Measurements from ENCODE around the gene SINHCAF. TPM values are rescaled to one million over a fixed set of nuclear protein-coding genes. Genes with fewer than 3 reads are reported as not detected.
"Not testable (repeated sequence)": the region's sequence is repeated elsewhere in the genome, so short reads cannot be mapped to it uniquely, and the experiment has no call there.

The SINHCAF gene
- total RNA-seq, 1 donor from 2014 or later: 130 TPM

GRCh38 chr12:31265722-31266121 is 60.2 kb downstream of the SINHCAF start:
- DNase-seq (ENCODE audit: low spot score): no peak

GRCh38 chr12:31263661-31264060 is 62.3 kb downstream of the SINHCAF start:
- no peak for DNase-seq (ENCODE audit: low spot score)

GRCh38 chr12:31261744-31262143 is 64.2 kb downstream of the SINHCAF start:
- DNase-seq (ENCODE audit: low spot score): no peak

GRCh38 chr12:31260840-31261239 is 65.1 kb downstream of the SINHCAF start:
- DNase-seq (ENCODE audit: low spot score): no peak

GRCh38 chr12:31259136-31259886 is 66.6 kb downstream of the SINHCAF start:
- DNase-seq (ENCODE audit: low spot score): no peak

GRCh38 chr12:31257784-31258183 is 68.2 kb downstream of the SINHCAF start:
- DNase-seq (ENCODE audit: low spot score): no peak

GRCh38 chr12:31251707-31252611 is 74.0 kb downstream of the SINHCAF start:
- not testable (repeated sequence) for DNase-seq (ENCODE audit: low spot score)

GRCh38 chr12:31250179-31250578 is 75.8 kb downstream of the SINHCAF start:
- DNase-seq (ENCODE audit: low spot score): no peak

- no peak for DNase-seq (ENCODE audit: low spot score)
These were observed 76.6 kb downstream of the SINHCAF start for GRCh38 chr12:31249356-31249755.

GRCh38 chr12:31248815-31249214 is 77.1 kb downstream of the SINHCAF start:
- DNase-seq (ENCODE audit: low spot score): no peak

- DNase-seq (ENCODE audit: low spot score): no peak
These were observed 77.6 kb downstream of the SINHCAF start for GRCh38 chr12:31248337-31248736.

- DNase-seq (ENCODE audit: low spot score): peak; percentile 68
These were observed 79.5 kb downstream of the SINHCAF start for GRCh38 chr12:31246470-31246850.

- no peak for DNase-seq (ENCODE audit: low spot score)
These were observed 80.0 kb downstream of the SINHCAF start for GRCh38 chr12:31245822-31246469.

- not testable (repeated sequence) for DNase-seq (ENCODE audit: low spot score)
These were observed 83.5 kb downstream of the SINHCAF start for GRCh38 chr12:31242418-31242817.

- DNase-seq (ENCODE audit: low spot score): peak; percentile 75
These were observed 87.1 kb downstream of the SINHCAF start for GRCh38 chr12:31238764-31239387.

GRCh38 chr12:31238333-31238732 is 87.6 kb downstream of the SINHCAF start:
- not testable (repeated sequence) for DNase-seq (ENCODE audit: low spot score)

- no peak for DNase-seq (ENCODE audit: low spot score)
These were observed 88.8 kb downstream of the SINHCAF start for GRCh38 chr12:31236998-31237637.

- no peak for DNase-seq (ENCODE audit: low spot score)
These were observed 90.0 kb downstream of the SINHCAF start for GRCh38 chr12:31235868-31236395.

GRCh38 chr12:31234955-31235867 is 90.7 kb downstream of the SINHCAF start:
- DNase-seq (ENCODE audit: low spot score): peak; percentile 73
